Measurements from ENCODE around the gene MOSPD2.

DNA sequence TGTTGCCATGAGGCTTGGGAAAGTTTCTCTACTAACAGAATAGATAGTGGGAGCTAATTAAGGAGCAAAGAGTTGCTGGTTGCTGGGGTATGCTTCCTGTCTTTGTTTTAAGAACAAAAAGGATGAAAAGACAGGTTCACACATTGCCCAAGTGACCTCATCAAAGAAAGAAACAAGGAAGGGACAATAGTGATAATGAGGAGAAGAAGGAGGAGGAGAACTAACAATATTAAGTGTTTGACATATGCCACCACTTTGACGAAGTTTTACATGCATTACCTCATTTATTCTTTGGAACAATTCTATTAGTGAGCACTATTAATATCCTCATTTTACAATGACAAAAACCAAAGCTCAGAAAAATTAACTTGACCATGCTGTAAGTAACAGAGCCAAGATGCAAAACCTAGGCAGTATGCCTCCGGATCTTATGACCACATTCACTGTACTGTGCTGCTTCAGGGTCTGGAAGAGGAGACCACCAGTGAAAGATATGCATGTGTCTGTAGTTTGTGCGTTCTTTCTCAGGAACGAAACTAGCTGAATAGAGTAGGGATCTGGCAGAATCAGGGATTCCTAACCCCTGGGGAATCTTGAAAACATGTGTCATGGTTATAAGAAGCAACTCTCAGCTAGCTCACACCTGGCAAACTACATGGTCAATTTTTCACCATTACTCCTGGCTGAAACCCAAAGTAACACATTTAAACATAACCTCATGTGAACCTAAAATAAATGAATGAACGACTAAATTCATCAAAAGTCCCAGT, 83.8 kb downstream of the MOSPD2 start:
- TF ChIP-seq POLR2A (IDR thresholded peaks at IDR 0.05; ENCODE audit: low read depth, low read length) (no peak), POU2F2 (IDR thresholded peaks at IDR 0.05; ENCODE audit: low read depth, low read length) (no peak), POLR2AphosphoS5 (IDR thresholded peaks at IDR 0.05; ENCODE audit: low read depth, low read length) (no peak), SPI1 (IDR thresholded peaks at IDR 0.05; ENCODE audit: low read depth, low read length) (no peak)

Data from GM12891 (cell line).